Liver (tissue), 3 donors: Measurements from ENCODE around the gene ALPP.

Experiments used
- ATF3 ChIP-seq: IDR thresholded peaks from 2 replicates; pipeline ENCODE4 v1.6.1; 2016; ENCODE audit warnings: antibody characterized with exemption
- CTCF ChIP-seq: fragments of 150-350 bp; IDR thresholded peaks from 2 replicates; pipeline ENCODE4 v1.5.1; 2017; ENCODE audit warnings: improper control_type of control experiment, low read depth, low read length; ENCODE audit not compliant: missing input control
- GABPA ChIP-seq, 2 donors: IDR thresholded peaks in 1 of 2; conservative IDR thresholded peaks in 1 of 2; 2 replicates each; pipeline ENCODE4 v1.6.1; 2016; ENCODE audit warnings: antibody characterized with exemption in 2 of 2, mild to moderate bottlenecking in 1 of 2, moderate library complexity in 1 of 2
- HNF4G ChIP-seq: IDR thresholded peaks from 2 replicates; pipeline ENCODE4 v1.6.1; 2016; ENCODE audit warnings: antibody characterized with exemption
- JUND ChIP-seq, 2 donors: IDR thresholded peaks; 2 replicates each; pipeline ENCODE4 v1.6.1; 2016; ENCODE audit warnings: antibody characterized with exemption in 2 of 2
- MAX ChIP-seq: IDR thresholded peaks from 2 replicates; pipeline ENCODE4 v1.6.1; 2016; ENCODE audit warnings: antibody characterized with exemption
- RAD21 ChIP-seq, 2 donors: IDR thresholded peaks; 2 replicates each; pipeline ENCODE4 v1.6.1; 2016; ENCODE audit warnings: antibody characterized with exemption in 2 of 2, mild to moderate bottlenecking in 2 of 2
- REST ChIP-seq: IDR thresholded peaks from 2 replicates; pipeline ENCODE4 v1.6.1; 2016; ENCODE audit warnings: antibody characterized with exemption, mild to moderate bottlenecking
- RXRA ChIP-seq, 2 donors: IDR thresholded peaks; 2 replicates each; pipeline ENCODE4 v1.6.1; 2017 to 2018; ENCODE audit warnings: antibody characterized with exemption in 2 of 2, mild to moderate bottlenecking in 1 of 2
- SP1 ChIP-seq: IDR thresholded peaks from 2 replicates; pipeline ENCODE4 v1.6.1; 2018; ENCODE audit warnings: antibody characterized with exemption, mild to moderate bottlenecking
- TAF1 ChIP-seq: conservative IDR thresholded peaks from 2 replicates; pipeline ENCODE4 v1.6.1; 2016; ENCODE audit warnings: antibody characterized with exemption, mild to moderate bottlenecking
- YY1 ChIP-seq: IDR thresholded peaks from 2 replicates; pipeline ENCODE4 v1.6.1; 2016; ENCODE audit warnings: antibody characterized with exemption, mild to moderate bottlenecking
- ZBTB33 ChIP-seq: IDR thresholded peaks from 2 replicates; pipeline ENCODE4 v1.6.1; 2016; ENCODE audit warnings: antibody characterized with exemption
- donor health status: healthy.
- donor health status: healthy.

- TF ChIP-seq CTCF (no peak), ATF3 (no peak), REST (no peak), TAF1 (no peak), RXRA (IDR thresholded peaks at IDR 0.05) (no peak), JUND (IDR thresholded peaks at IDR 0.05) (no peak), MAX (no peak), ZBTB33 (no peak), HNF4G (no peak), GABPA (IDR thresholded peaks at IDR 0.05 in 1 of 2, conservative IDR thresholded peaks at IDR 0.05 in 1 of 2) (no peak), RAD21 (IDR thresholded peaks at IDR 0.05) (no peak), YY1 (no peak), SP1 (no peak)
These were observed 33.3 kb upstream of the ALPP start for GRCh38 chr2:232345251-232345650.
